HTR-8/SVneo (cell line): ENCODE results near the gene ADGRL1.
"Not testable (repeated sequence)": the region's sequence is repeated elsewhere in the genome, so short reads cannot be mapped to it uniquely, and the experiment has no call there.

Experiments used
- DNase-seq: peaks from one replicate; pipeline ENCODE4 v3.0.0; 2011; ENCODE audit warnings: low spot score, mixed read lengths; ENCODE audit not compliant: insufficient read length
- FAIRE-seq: peaks from 2 replicates; lab custom pipeline; 2011; peaks lifted over from hg19 to GRCh38; lab: Jason Lieb, UNC

ADGRL1 gene

DNA sequence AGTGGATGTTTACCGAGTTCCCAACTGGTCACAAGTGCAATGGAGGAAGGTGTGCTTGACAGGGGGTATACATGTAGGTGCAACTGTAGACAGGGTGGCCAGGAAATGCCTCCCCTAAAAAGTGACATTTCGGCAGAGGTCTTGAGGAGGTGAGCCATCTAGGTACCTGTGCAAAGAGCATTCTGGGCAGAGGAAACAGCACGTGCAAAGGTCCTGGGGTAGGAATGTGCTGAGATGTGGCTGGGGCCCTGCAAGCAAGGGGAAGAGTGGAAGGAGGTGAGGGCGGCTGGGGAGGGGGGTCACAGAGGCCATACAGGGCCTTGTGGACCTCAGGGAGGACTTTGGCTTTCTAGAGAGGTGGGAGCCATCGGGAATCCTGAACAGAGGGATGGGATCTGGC, 8.1 kb downstream of the ADGRL1 start:
- FAIRE-seq (no peak), DNase-seq (no peak)

GRCh38 chr19:14197288-14197687, 8.7 kb downstream of the ADGRL1 start:
- not testable (repeated sequence) for DNase-seq
- FAIRE-seq = peak; percentile 58

GRCh38 chr19:14196105-14196504, 9.9 kb downstream of the ADGRL1 start:
- peak; percentile 42 for FAIRE-seq
- DNase-seq = not testable (repeated sequence)

- not testable (repeated sequence) for DNase-seq, FAIRE-seq
These were observed 10.8 kb downstream of the ADGRL1 start for GRCh38 chr19:14195216-14195615.

DNA sequence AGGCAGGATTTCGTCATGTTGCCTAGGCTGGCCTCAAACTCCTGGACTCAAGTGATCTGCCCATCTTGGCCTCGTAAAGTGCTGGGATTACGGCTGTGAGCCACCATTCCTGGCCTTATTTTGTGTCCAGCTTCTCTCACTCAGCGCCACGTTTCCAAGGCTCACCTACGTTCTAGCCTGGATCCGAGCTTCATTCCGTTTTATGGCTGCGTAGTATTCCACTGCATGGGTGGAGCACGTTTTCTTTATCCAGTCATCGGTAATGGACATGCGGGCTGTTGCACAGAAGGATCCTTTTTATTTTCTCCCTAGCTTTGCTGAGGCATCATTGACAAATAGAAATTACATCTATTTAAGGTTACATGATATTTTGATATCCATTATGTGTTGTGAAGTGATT, 16.6 kb downstream of the ADGRL1 start:
- FAIRE-seq (no peak), DNase-seq (no peak)

DNA sequence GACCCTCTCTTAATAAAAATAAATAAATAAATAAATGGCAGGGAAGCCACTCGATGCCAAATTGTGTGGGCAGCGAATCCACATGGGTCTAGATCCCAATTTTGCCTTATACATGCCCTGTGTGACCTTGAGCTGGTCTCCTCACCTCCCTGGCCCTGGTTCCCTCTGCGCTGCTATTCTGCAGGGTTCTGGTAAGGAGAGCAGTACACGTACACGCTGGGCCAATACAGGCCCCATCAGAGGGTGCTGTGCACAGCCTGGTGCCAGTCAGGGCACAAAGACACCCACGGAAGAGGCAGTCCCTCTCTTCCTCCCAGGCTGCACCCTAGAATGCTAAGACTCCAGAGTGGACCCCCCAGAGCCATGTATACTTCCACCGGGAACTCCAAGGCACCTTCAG, 17.9 kb downstream of the ADGRL1 start:
- DNase-seq = not testable (repeated sequence)
- FAIRE-seq = peak; percentile 82

GRCh38 chr19:14187561-14187960, 18.4 kb downstream of the ADGRL1 start:
- no peak for FAIRE-seq
- DNase-seq = no peak

GRCh38 chr19:14186684-14187083, 19.3 kb downstream of the ADGRL1 start:
- FAIRE-seq, DNase-seq: not testable (repeated sequence)

GRCh38 chr19:14185691-14186090, 20.3 kb downstream of the ADGRL1 start:
- peak; percentile 26 for FAIRE-seq
- not testable (repeated sequence) for DNase-seq

- FAIRE-seq (no peak), DNase-seq (no peak)
These were observed 20.8 kb downstream of the ADGRL1 start for GRCh38 chr19:14185158-14185557.

DNA sequence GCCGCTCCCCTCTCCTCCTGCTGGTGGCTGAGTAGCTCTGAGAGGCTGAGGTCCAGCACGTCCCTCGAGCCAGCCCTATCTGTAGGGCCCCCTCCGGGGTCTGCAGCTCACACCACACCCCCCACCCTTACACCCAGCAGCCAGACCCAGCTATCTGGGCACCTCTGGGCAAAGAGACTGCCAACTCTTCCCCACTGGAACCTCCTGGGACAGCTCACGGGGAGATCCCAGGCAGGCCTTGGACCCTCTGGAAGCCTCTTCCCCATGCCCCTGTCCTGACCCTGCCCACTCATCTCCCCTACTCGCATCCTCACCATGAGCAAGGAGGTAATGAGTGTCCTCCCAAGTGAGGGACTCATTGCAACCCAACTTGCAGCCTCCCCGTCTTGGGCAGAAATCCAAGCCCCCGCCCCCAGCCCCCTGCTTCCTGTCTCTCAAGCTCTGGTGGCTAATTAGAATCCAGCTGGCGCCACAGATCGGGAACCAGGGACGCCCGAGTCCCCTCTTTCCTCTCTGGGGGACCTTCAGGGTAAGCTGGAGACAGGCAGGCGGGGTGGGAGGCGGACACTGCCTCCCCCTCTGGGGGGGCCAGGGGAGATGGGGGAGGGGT, 22.1 kb downstream of the ADGRL1 start:
- DNase-seq (no peak), FAIRE-seq (no peak)

DNA sequence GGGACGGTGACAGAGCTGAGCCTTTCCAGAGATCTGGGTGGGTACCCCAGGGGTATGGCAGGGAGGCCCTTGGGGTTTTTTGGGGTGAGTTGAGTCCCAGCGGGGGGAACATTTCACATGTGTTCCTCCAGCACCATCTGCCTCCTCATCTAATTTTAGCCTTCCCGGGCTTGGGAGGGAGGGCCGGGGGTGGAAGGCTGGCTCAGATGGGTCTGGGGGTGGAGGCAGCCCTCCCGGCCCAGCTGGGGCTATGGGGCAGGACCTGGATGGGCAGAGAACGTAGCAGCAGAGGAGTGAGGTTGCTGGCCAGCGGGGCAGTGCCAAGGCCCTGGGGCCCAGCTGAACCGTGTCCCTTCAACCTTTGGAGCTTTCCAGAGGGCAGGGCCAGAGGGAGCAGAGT, 23.5 kb downstream of the ADGRL1 start:
- DNase-seq (no peak), FAIRE-seq (no peak)

GRCh38 chr19:14181906-14182305, 24.1 kb downstream of the ADGRL1 start:
- FAIRE-seq (no peak), DNase-seq (no peak)

- DNase-seq, FAIRE-seq: not testable (repeated sequence)
These were observed 24.8 kb downstream of the ADGRL1 start for GRCh38 chr19:14181199-14181598.

DNA sequence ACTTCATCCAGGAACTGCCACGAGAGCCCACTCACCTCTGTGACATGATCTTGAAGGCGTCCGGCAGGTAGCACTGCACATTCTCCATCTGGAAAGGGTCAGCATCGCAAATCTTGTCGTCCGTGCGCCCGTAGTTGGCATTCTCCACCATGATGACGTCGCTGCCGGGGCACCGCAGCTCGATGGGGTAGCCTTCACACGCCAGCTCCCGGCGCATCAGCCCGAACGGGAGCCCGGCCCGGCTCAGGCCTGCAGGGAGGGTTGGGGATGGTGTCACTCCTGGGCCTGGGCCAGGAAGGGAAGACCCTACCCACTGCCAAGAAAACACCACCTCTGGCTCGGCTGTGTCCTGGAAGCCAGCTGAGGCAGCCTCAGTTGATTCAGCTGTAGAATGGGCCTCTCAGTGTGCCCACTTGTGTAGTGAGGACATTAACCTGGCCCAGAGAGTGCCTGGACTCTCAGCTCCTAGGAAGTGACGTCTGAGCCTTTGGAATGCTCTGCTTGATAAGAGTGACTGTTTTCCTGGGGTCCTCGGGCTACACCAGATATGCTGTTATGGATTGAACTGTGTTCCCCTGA, 28.4 kb downstream of the ADGRL1 start:
- DNase-seq (no peak), FAIRE-seq (no peak)

DNA sequence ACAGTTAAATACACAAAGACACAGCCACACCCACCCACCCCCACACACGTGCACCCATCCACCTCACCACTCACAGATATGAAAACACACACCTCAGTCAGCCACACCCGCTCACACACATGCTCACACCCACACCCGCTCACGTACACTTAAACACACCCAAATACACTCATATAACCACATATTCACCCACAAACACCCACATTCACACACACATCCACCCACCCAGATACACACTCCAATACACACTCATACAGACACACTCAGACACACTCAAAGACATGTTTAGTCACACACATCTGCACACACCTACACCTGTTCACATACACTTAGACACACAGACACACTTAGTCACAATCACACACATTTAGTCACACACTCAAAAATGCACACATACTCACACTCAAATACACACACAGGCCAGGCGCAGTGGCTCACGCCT, 30.6 kb downstream of the ADGRL1 start:
- DNase-seq = no peak
- no peak for FAIRE-seq

- no peak for DNase-seq
- FAIRE-seq = no peak
These were observed 31.1 kb downstream of the ADGRL1 start for GRCh38 chr19:14174883-14175282.

DNA sequence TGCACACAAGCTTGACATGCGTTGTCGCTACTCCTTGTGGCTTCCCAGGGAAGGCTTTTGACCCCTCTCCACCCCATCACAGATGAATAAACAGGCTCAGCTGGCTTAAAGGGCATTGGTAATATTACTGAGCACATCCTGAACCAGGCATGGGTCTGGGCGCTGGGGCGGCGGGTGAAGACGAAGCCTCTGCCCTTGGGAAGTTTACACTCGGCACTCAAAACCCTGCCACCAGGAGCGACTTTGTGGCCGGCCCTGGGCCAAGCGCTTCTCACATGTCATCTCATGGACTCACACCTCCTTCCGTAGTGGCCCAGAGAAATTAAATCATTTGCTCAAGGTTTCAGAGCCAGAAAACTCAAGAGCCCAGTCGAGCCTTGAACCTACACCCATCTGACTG, 37.0 kb downstream of the ADGRL1 start:
- FAIRE-seq = no peak
- DNase-seq = no peak

- peak; percentile 13 for FAIRE-seq
These were observed 37.6 kb downstream of the ADGRL1 start for GRCh38 chr19:14168259-14168972.

GRCh38 chr19:14167576-14168138, 38.3 kb downstream of the ADGRL1 start:
- DNase-seq = no peak
- FAIRE-seq = no peak

More at GRCh38 chr19:14168259-14168972, 37.6 kb downstream of the ADGRL1 start:
- DNase-seq = no peak

GRCh38 chr19:14166999-14167575, 38.9 kb downstream of the ADGRL1 start:
- DNase-seq (no peak), FAIRE-seq (no peak)
